ENCODE results near the gene SLC22A3. TPM values are rescaled to one million over a fixed set of nuclear protein-coding genes. Genes with fewer than 3 reads are reported as not detected.

The SLC22A3 gene
- total RNA-seq, 1 experiment from 2014 or later, result 0.07 TPM

DNA sequence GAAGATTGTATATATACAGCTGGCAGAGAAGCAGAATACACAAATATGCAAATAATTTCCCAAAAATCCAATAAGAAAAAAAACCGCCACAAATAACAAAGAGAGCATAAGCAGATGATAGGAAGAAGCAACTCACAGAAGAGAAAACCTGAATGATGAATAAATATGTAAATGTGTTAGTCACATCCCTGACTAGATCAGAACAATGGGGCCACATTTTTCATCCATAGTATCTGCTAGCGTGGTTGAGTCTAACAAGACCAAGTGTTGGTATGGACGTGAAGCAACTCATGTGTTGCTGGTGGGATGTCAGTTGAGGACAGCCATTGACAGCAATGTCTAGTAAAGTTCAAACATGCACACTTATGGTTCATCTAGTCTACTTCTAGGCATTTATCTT is 3.9 kb upstream of the SLC22A3 start:
- Histone ChIP-seq H4K20me1 (ENCODE audit: insufficient read depth) (no peaks in the 10 kb centered on the region), H3K9ac (ENCODE audit: low read length) (no peak overlapping the region), H3K4me1 (ENCODE audit: control insufficient read depth in 1 of 2, insufficient read depth in 2 of 2, low read length in 2 of 2) (no peaks in the 10 kb centered on the region), H2AFZ (ENCODE audit: low read depth, low read length, poor library complexity, severe bottlenecking) (no peak overlapping the region), H3K79me2 (ENCODE audit: insufficient read depth, low read length) (no peaks in the 10 kb centered on the region), H3K27me3 (ENCODE audit: insufficient read depth, low read length) (no peaks in the 10 kb centered on the region), H3K36me3 (ENCODE audit: control insufficient read depth in 1 of 2, insufficient read depth in 2 of 2, low read length in 2 of 2) (no peaks in the 10 kb centered on the region), H3K4me3 (replicated peaks in 1 of 2; ENCODE audit: low read depth in 1 of 2, low read length in 2 of 2) (no peak overlapping the region), H3K27ac (ENCODE audit: low read depth, low read length) (no peak overlapping the region), H3K9me2 (ENCODE audit: insufficient read depth) (no peaks in the 10 kb centered on the region), H3K9me3 (ENCODE audit: control insufficient read depth in 1 of 2, insufficient read depth in 1 of 2, low read depth in 1 of 2, low read length in 2 of 2) (no peaks in the 10 kb centered on the region), H3K4me2 (ENCODE audit: low read length) (no peak overlapping the region)
- BruUV-seq (replicated peaks), result no TSS peak
- ChIA-PET RAD21 (ENCODE audit: low non-redundant PET in 1 of 2, low total read pairs in 2 of 2, uncharacterized antibody in 2 of 2, unreplicated experiment in 2 of 2) (no interaction called here), POLR2A (no interaction called here), CTCF (no interaction called here)
- no peak for TF ChIP-seq SP1 (IDR thresholded peaks at IDR 0.05; ENCODE audit: low read depth)
- no peak for TF ChIP-seq CBX3 (IDR thresholded peaks at IDR 0.05; ENCODE audit: low read depth)
- TF ChIP-seq JUND (IDR thresholded peaks at IDR 0.05), result no peak
- no peak for TF ChIP-seq SRF (IDR thresholded peaks at IDR 0.05; ENCODE audit: low read depth)
- TF ChIP-seq, protein P1, sequence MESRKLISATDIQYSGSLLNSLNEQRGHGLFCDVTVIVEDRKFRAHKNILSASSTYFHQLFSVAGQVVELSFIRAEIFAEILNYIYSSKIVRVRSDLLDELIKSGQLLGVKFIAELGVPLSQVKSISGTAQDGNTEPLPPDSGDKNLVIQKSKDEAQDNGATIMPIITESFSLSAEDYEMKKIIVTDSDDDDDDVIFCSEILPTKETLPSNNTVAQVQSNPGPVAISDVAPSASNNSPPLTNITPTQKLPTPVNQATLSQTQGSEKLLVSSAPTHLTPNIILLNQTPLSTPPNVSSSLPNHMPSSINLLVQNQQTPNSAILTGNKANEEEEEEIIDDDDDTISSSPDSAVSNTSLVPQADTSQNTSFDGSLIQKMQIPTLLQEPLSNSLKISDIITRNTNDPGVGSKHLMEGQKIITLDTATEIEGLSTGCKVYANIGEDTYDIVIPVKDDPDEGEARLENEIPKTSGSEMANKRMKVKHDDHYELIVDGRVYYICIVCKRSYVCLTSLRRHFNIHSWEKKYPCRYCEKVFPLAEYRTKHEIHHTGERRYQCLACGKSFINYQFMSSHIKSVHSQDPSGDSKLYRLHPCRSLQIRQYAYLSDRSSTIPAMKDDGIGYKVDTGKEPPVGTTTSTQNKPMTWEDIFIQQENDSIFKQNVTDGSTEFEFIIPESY (IDR thresholded peaks at IDR 0.05; ENCODE audit: extremely low read depth, insufficient replicate concordance, low read length), result no peak
- TF ChIP-seq EZH2 (IDR thresholded peaks at IDR 0.05), result no peak
- TF ChIP-seq EGR1 (IDR thresholded peaks at IDR 0.05; ENCODE audit: low read depth), result no peak
- TF ChIP-seq, protein P2, sequence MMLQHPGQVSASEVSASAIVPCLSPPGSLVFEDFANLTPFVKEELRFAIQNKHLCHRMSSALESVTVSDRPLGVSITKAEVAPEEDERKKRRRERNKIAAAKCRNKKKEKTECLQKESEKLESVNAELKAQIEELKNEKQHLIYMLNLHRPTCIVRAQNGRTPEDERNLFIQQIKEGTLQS (IDR thresholded peaks at IDR 0.05), result no peak
- TF ChIP-seq, protein P3, sequence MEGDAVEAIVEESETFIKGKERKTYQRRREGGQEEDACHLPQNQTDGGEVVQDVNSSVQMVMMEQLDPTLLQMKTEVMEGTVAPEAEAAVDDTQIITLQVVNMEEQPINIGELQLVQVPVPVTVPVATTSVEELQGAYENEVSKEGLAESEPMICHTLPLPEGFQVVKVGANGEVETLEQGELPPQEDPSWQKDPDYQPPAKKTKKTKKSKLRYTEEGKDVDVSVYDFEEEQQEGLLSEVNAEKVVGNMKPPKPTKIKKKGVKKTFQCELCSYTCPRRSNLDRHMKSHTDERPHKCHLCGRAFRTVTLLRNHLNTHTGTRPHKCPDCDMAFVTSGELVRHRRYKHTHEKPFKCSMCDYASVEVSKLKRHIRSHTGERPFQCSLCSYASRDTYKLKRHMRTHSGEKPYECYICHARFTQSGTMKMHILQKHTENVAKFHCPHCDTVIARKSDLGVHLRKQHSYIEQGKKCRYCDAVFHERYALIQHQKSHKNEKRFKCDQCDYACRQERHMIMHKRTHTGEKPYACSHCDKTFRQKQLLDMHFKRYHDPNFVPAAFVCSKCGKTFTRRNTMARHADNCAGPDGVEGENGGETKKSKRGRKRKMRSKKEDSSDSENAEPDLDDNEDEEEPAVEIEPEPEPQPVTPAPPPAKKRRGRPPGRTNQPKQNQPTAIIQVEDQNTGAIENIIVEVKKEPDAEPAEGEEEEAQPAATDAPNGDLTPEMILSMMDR (IDR thresholded peaks at IDR 0.05 in 2 of 3, conservative IDR thresholded peaks at IDR 0.05 in 1 of 3; ENCODE audit: borderline replicate concordance in 1 of 3, insufficient read depth in 1 of 3, low read depth in 2 of 3, low read length in 2 of 3), result no peak
- TF ChIP-seq SIN3A (IDR thresholded peaks at IDR 0.05; ENCODE audit: low read depth), result no peak
- TF ChIP-seq, protein P4, sequence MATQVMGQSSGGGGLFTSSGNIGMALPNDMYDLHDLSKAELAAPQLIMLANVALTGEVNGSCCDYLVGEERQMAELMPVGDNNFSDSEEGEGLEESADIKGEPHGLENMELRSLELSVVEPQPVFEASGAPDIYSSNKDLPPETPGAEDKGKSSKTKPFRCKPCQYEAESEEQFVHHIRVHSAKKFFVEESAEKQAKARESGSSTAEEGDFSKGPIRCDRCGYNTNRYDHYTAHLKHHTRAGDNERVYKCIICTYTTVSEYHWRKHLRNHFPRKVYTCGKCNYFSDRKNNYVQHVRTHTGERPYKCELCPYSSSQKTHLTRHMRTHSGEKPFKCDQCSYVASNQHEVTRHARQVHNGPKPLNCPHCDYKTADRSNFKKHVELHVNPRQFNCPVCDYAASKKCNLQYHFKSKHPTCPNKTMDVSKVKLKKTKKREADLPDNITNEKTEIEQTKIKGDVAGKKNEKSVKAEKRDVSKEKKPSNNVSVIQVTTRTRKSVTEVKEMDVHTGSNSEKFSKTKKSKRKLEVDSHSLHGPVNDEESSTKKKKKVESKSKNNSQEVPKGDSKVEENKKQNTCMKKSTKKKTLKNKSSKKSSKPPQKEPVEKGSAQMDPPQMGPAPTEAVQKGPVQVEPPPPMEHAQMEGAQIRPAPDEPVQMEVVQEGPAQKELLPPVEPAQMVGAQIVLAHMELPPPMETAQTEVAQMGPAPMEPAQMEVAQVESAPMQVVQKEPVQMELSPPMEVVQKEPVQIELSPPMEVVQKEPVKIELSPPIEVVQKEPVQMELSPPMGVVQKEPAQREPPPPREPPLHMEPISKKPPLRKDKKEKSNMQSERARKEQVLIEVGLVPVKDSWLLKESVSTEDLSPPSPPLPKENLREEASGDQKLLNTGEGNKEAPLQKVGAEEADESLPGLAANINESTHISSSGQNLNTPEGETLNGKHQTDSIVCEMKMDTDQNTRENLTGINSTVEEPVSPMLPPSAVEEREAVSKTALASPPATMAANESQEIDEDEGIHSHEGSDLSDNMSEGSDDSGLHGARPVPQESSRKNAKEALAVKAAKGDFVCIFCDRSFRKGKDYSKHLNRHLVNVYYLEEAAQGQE (IDR thresholded peaks at IDR 0.05; ENCODE audit: low read depth), result no peak
- TF ChIP-seq POLR2A (IDR thresholded peaks at IDR 0.05; ENCODE audit: borderline replicate concordance, extremely low read depth, insufficient read depth, insufficient read length), result no peak
- intact Hi-C loops (cut with micrococcal nuclease), result no loop called here
- no peak for ATAC-seq
- no peak for DNase-seq (ENCODE audit: low read depth, low spot score)
